ENCODE data around the gene JAKMIP3. TPM values are rescaled to one million over a fixed set of nuclear protein-coding genes. Genes with fewer than 3 reads are reported as not detected.

The JAKMIP3 gene
- total RNA-seq, 1 experiment from 2014 or later = 0.17 TPM

- no peak overlapping the region for H3K4me2 ChIP-seq (ENCODE audit: low read length)
- intact Hi-C loops (cut with micrococcal nuclease) = no loop called here
- no peaks in the 10 kb centered on the region for H3K4me1 ChIP-seq (ENCODE audit: control insufficient read depth in 1 of 2, insufficient read depth in 2 of 2, low read length in 2 of 2)
- no peaks in the 10 kb centered on the region for H3K9me3 ChIP-seq (ENCODE audit: control insufficient read depth in 1 of 2, insufficient read depth in 1 of 2, low read depth in 1 of 2, low read length in 2 of 2)
- no peak overlapping the region for H2AFZ ChIP-seq (ENCODE audit: low read depth, low read length, poor library complexity, severe bottlenecking)
- no peaks in the 10 kb centered on the region for H3K9me2 ChIP-seq (ENCODE audit: insufficient read depth)
- H3K9ac ChIP-seq (ENCODE audit: low read length) = no peak overlapping the region
- no peaks in the 10 kb centered on the region for H4K20me1 ChIP-seq (ENCODE audit: insufficient read depth)
- H3K36me3 ChIP-seq (ENCODE audit: control insufficient read depth in 1 of 2, insufficient read depth in 2 of 2, low read length in 2 of 2) = no peaks in the 10 kb centered on the region
- TF ChIP-seq EZH2 (IDR thresholded peaks at IDR 0.05) (no peak), CEBPB (IDR thresholded peaks at IDR 0.05; ENCODE audit: low read depth) (no peak), YY1 (IDR thresholded peaks at IDR 0.05; ENCODE audit: extremely low read depth, insufficient replicate concordance, low read depth, low read length) (no peak), EGR1 (IDR thresholded peaks at IDR 0.05; ENCODE audit: low read depth) (no peak), ZFX (IDR thresholded peaks at IDR 0.05) (no peak), REST (IDR thresholded peaks at IDR 0.05; ENCODE audit: low read depth) (no peak), ELF1 (IDR thresholded peaks at IDR 0.05; ENCODE audit: borderline replicate concordance, low read depth) (no peak), SP1 (IDR thresholded peaks at IDR 0.05; ENCODE audit: low read depth) (no peak), POLR2AphosphoS5 (IDR thresholded peaks at IDR 0.05; ENCODE audit: low read depth, low read length) (no peak), ZNF274 (IDR thresholded peaks at IDR 0.05; ENCODE audit: low read depth, low read length) (no peak), SIN3A (IDR thresholded peaks at IDR 0.05; ENCODE audit: low read depth) (no peak), FOSL1 (IDR thresholded peaks at IDR 0.05; ENCODE audit: low read depth) (no peak), CBX3 (IDR thresholded peaks at IDR 0.05; ENCODE audit: low read depth) (no peak), TCF7L2 (IDR thresholded peaks at IDR 0.05; ENCODE audit: borderline replicate concordance, extremely low read depth, insufficient read depth, insufficient read length) (no peak), EZH2phosphoT487 (IDR thresholded peaks at IDR 0.05; ENCODE audit: borderline replicate concordance) (no peak), ZBTB33 (IDR thresholded peaks at IDR 0.05; ENCODE audit: extremely low read depth, insufficient replicate concordance, low read length) (no peak), SRF (IDR thresholded peaks at IDR 0.05; ENCODE audit: low read depth) (no peak)
- TF ChIP-seq, protein P1, sequence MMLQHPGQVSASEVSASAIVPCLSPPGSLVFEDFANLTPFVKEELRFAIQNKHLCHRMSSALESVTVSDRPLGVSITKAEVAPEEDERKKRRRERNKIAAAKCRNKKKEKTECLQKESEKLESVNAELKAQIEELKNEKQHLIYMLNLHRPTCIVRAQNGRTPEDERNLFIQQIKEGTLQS (IDR thresholded peaks at IDR 0.05) = no peak
- DNase-seq (ENCODE audit: low read depth, low spot score) = no peak
- no peaks in the 10 kb centered on the region for H3K27me3 ChIP-seq (ENCODE audit: insufficient read depth, low read length)
- H3K27ac ChIP-seq (ENCODE audit: low read depth, low read length) = no peak overlapping the region
- ATAC-seq = no peak
- no TSS peak for BruUV-seq (replicated peaks)
- H3K4me3 ChIP-seq (replicated peaks in 1 of 2; ENCODE audit: low read depth in 1 of 2, low read length in 2 of 2) = no peak overlapping the region
- no peaks in the 10 kb centered on the region for H3K79me2 ChIP-seq (ENCODE audit: insufficient read depth, low read length)
- CTCF ChIA-PET = no interaction called here
- RAD21 ChIA-PET (ENCODE audit: low non-redundant PET in 1 of 2, low total read pairs in 2 of 2, uncharacterized antibody in 2 of 2, unreplicated experiment in 2 of 2) = no interaction called here
- POLR2A ChIA-PET = no interaction called here
Measured at GRCh38 chr10:132064082-132064755, 1.5 kb upstream of the JAKMIP3 start.
